Stimulated activated CD4-positive, alpha-beta T cell treated with anti-CD3 and anti-CD28 coated beads, TNF-alpha, amount 100 ng/mL, for 4 hours (primary cell): ENCODE measurements around the gene ALCAM.
A peak's percentile ranks its signal among the peaks of the same experiment; 100 is the strongest.

Source experiments
- DNase-seq, 3 experiments: peaks; one replicate each; pipeline ENCODE4 v3.0.0-alpha.2; 2020; ENCODE audit warnings: low read depth in 3 of 3

Gene ALCAM

GRCh38 chr3:105356396-105356795 is 10.3 kb upstream of the ALCAM start:
- no peak for DNase-seq

GRCh38 chr3:105356988-105357387 is 9.7 kb upstream of the ALCAM start:
- no peak for DNase-seq

- no peak for DNase-seq
These were observed 7.5 kb upstream of the ALCAM start for GRCh38 chr3:105359098-105359762.

GRCh38 chr3:105360003-105360402 is 6.7 kb upstream of the ALCAM start:
- DNase-seq = no peak

- no peak for DNase-seq
These were observed 4.6 kb upstream of the ALCAM start for GRCh38 chr3:105362021-105362665.

GRCh38 chr3:105364128-105364527 is 2.6 kb upstream of the ALCAM start:
- DNase-seq = no peak

- DNase-seq = no peak
These were observed 1.7 kb upstream of the ALCAM start for GRCh38 chr3:105365081-105365390.

DNA sequence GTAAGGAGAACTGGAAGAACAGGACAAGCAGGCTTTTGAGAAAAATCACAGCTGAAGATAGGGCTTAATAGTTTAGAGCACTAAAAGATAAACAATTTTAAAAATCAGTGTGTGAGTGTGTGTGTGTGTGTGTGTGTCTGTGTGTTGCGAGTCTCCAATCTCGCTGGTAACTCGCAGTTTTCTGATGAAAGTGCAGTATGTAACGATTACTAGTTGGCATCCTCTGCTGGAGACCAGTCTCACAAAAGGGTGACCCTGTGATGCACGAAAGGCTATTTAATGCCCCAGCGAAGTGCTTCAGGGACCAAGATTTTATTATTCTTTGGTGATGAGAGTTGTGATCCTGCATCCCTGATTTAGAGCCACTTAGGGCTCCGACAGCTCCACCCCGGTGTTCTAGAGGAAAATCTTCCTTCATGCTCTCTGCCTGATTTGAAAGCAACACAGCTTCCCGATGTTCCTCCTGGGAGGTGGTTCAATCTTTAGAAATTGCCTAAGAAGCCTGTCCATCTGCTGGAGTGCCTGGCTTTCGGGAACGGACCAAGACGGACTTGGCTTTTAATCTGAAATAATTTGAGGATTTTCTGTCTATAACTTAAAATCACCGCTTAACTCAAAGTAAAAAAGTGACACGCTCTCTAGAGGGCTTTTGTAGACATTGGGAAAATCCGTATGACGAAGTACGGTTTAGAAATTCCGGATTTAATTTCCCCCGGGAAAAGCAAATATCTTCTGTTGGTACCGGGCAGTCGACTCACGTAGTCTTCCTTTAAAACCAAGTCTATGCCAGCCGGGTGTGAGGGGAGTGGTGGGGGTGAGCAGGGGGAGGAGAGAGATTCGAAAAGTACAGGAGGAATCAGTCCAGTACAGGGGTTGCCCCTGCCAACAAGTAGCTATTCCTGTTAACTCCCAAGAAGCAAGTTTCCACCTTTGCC is 1.1 kb upstream of the ALCAM start:
- DNase-seq = no peak

- peak; percentile 5 to 15 (median 5) for DNase-seq
These were observed 325 bp downstream of the ALCAM start for GRCh38 chr3:105367063-105367405.

GRCh38 chr3:105367406-105368213 is 901 bp downstream of the ALCAM start:
- DNase-seq = peak; percentile 20 to 28 (median 20)

DNA sequence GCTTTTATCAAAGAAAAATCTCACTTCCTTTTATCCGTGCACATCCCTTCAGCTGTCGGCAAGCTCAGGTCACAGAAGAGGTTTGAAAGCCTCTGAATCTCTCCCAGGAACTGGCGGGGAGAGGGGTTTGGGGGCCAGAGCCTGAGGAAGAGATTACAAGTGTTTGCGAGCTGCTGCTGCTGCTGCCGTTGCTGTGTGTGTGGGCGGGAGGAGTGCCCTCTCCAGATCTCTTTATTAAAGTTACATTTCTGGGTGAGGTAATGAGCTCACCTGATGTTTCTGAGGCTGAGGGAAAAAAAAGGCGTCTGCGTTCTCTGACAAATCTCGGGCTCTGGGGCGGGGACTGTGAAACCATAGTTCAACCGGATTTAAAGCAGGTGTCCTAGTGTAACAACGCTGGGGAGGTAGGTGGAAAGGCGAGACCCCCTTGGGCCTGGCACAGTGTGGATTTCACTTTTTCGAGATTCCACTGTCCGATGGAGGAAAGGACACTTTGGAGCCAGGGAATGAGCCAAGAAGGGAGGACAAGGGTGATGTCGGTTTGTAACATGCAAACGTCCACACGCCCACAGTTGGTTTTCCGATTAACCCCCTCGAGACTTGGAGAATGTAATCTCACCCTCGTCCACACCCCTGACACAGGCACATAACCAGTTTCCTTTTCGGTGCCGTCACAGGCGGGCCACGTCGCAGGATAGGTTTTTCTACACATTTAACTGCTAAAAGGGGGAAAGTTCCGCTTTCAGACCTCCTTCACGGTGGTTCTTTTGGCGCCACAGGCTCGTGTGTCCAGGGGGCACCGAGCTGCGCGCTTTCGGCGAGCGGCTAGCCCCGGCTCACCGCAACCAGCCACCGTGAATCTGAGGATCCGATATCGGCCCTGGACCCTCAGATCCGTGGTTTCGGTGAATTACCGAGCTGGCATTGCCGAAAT is 2.1 kb downstream of the ALCAM start:
- DNase-seq = peak; percentile 37 to 70 (median 67)

DNA sequence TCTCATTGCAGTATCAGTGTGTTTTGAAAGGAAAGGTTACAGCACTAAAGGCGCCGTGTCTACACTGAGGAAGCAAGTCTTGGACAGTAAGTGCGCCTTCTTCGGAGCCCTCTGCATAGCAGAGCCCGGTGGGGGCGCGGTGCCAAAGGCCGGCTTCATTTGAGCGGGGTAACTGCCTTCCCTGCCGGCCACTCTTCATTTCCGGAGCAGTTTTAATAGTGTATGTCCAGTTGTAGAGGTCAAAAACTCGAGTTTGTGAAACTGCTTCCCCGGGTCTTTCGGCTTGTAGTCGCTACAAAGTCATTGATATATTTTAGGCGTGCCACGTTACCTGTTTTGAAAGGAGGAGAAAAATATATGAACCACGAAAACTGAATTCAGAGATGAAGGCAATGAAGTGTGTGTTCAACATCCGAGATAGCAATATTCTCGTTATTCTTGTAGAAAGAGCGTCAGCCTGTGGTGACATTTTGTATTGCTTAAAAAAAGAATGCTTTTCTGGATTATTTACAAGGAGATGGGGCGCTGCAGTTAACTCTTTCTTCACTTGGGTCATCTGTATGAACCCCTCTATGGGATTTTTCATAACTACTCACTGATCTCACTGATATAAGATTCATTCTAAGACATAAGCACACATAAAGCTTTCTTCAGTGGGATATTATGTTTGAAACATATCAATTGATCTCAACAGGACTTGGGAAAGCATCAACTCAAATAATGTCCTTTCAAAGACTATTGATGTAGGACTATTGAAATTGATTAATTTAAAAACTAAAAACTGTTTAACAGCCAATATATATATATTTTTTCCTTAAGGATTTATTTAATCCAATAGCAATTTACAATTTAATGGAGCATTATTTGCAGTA is 3.0 kb downstream of the ALCAM start:
- DNase-seq = peak in 2 of 3 experiments; percentile 5 to 8

DNA sequence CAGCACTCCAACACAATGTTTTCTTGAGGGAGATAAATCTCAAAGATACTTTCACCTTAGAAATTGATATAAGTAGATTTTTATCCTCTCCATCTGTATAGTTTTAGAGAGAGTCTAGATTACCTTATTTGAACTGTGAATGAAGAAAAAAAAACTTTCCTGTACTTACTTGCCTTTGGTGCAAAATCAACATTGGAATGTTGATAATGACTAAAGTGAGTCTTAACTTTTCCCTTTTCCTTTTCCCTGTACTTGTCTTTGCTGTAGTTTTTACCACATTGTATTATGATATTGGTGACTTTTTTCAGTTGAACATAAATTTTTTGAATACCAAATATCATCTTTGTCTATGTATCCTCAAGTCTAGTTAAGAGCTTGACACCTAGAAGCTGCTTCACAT is 6.7 kb downstream of the ALCAM start:
- no peak for DNase-seq

DNA sequence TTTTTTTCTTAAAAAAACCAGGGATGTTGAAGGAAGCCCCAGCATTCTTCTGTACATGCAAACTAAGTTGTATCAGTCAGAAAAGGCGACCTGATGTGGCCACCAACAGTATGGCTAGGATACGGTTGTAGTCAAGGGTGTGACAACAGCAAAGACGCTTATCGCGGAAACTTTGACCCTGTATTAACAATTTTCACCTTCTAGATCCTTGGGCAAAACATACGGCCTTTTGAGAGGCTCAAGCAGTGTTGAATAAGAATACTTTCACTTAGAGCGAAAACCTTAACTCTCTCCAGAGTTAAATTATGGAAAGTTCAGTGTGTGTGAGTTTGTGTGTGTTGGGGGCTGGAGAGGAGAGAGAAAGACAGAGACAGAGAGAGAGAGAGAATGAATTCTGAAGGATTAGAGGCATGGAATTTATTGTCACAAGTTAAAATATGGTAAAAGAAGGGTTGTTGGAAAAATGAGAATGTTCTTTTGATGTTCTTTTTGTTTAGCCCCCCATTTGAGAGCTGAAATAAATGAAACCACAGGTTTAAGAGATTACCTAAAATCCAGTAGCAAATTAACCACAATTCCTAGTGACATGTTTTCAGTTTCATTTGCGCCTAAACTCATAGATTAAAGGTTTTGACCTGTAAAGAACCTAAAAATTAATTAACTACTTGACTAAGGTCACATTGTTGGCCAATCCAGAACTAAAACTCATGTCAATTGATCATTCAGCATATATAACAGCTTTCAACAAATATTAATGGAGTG is 9.2 kb downstream of the ALCAM start:
- DNase-seq = no peak

DNA sequence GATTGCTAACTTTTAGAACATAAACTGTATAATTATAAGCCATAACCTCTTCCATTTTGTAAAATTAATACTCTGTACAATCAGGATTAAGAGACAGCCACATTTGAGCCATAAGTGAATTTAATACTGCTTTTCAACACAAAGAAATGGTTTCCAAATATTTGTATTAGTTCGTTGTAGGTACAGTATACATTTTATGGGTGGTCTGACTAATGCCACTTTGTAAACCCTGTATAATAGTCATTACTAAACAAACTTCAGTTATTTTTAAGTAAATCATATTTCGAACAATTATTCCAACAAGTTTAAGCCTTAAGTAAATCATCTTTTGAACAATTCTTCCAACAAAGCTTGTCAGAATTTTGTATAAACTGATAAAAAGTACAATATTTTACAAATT is 11.0 kb downstream of the ALCAM start:
- no peak for DNase-seq

DNA sequence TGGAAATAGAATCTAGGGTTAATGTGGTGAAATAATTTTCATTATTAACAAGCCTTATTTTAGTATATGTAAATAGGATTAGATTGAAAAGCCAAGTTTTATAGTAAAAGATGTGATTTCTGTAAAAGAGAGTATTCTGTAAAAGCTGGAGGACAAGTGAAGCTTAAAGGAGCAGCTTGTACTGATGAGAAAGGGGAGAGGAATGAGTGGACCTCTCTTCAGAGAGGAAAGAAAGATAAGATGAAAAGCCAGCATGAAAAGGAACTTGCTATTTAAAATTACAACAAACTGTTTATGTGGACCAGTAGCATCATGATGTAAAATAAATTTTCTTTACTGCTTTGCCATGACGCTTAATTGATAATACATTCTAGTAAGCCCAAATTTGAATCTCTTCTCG is 18.5 kb downstream of the ALCAM start:
- no peak for DNase-seq

GRCh38 chr3:105385819-105386508 is 19.3 kb downstream of the ALCAM start:
- DNase-seq = no peak

DNA sequence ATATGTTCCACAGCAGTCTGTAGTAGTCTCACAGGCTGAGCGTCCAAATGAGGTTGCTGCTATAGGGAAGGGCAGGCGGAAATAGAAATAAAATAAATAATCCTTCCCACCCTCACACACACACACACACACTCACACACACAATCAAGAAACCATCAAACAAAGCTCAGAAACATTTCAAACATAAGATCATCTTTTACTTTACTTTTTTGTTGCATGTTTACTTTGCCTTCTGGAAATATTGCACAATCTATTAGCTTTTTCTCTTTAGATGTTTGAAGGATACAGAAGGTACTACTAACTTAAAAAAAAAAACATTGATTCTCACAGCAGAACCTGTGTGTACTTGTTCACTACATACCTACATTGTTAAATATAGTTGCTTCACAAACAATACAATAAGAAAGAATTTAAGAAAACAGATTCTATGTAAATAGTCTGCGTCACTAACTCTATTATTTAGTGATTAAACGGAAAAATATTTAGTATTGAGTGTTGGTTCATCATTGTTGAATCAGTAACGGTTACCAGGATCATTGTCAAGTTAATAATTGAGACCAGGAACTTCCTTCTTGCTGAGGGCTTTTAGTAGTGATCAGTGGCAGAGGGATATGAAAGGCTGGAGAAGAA is 20.5 kb downstream of the ALCAM start:
- no peak for DNase-seq
